Measurements from ENCODE around the gene SH3RF1.

- TF ChIP-seq CTCF (IDR thresholded peaks at IDR 0.05) (no peak), ATF1 (CRISPR knock-in tag; IDR thresholded peaks at IDR 0.05) (no peak), USF2 (CRISPR knock-in tag; IDR thresholded peaks at IDR 0.05) (no peak), NFE2L1 (CRISPR knock-in tag; IDR thresholded peaks at IDR 0.05) (no peak), ZBTB21 (CRISPR knock-in tag; IDR thresholded peaks at IDR 0.05; ENCODE audit: borderline replicate concordance) (no peak)
Observed at GRCh38 chr4:169226565-169226964, 44.2 kb downstream of the SH3RF1 start.
